Chondrocyte (in vitro differentiated cells): ENCODE data around the gene RAD51B. TPM values are rescaled to one million over a fixed set of nuclear protein-coding genes. Genes with fewer than 3 reads are reported as not detected.

Experiments
- DNase-seq: peaks from one replicate; pipeline ENCODE4 v3.0.0; 2021; ENCODE audit warnings: mixed read lengths, low spot score
- H3K27ac Mint-ChIP-seq: one replicate; pipeline ENCODE4 v1.8.0; 2021; ENCODE audit warnings: mild to moderate bottlenecking, moderate library complexity, mixed read lengths; ENCODE audit not compliant: unreplicated experiment
- H3K27me3 Mint-ChIP-seq: 2 replicates; pipeline ENCODE4 v1.8.0; 2021; ENCODE audit warnings: low read depth, mixed read lengths
- H3K36me3 Mint-ChIP-seq: 2 replicates; pipeline ENCODE4 v1.8.0; 2021; ENCODE audit warnings: low read depth, mixed read lengths
- H3K4me1 Mint-ChIP-seq: 2 replicates; pipeline ENCODE4 v1.8.0; 2021; ENCODE audit warnings: low read depth, mild to moderate bottlenecking, mixed read lengths
- H3K4me3 Mint-ChIP-seq: one replicate; pipeline ENCODE4 v1.8.0; 2021; ENCODE audit warnings: mild to moderate bottlenecking, moderate library complexity, mixed read lengths; ENCODE audit not compliant: unreplicated experiment
- H3K9me3 Mint-ChIP-seq: 2 replicates; pipeline ENCODE4 v1.8.0; 2021; ENCODE audit warnings: low read depth, mixed read lengths
- CTCF ChIP-seq: fragments of 200-600 bp; sonication (generic); IDR thresholded peaks from 2 replicates; pipeline ENCODE4 v1.5.0; 2021; ENCODE audit warnings: antibody characterized with exemption, mild to moderate bottlenecking, moderate library complexity
- total RNA-seq: library from RNA; stranded (reverse); gene quantifications from 3 replicates; pipeline ENCODE4 v1.2.1, GENCODE V29; 2021

The RAD51B gene
- total RNA-seq, 1 donor from 2014 or later: 8.2 TPM

DNA sequence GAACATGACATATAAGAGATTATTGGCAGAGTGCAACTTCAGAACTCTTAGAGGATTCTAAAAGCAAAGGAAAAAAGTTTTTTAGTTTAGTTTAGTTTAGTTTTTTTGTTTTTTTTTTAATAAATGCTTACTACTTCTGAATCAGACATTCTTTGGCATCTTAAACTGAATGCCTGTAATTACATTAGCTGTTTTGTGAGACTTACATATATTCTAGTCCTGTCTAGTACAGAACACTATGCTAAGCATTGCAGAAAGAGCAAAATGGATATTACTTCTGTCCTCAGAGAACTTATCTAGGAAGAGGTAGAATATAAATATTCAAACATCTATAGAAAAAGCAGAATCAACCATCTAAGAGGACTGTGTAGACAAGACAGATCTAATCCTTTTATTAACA, 133.2 kb downstream of the RAD51B start:
- H3K4me1 Mint-ChIP-seq: no peaks in the 10 kb centered on the region
- H3K9me3 Mint-ChIP-seq: peaks cover 17% of the 10 kb centered on the region
- H3K36me3 Mint-ChIP-seq: peaks cover 11% of the 10 kb centered on the region
- no peak overlapping the region for H3K27ac Mint-ChIP-seq
- no peaks in the 10 kb centered on the region for H3K27me3 Mint-ChIP-seq
- H3K4me3 Mint-ChIP-seq: no peak overlapping the region
- TF ChIP-seq CTCF: no peak
- DNase-seq: no peak

DNA sequence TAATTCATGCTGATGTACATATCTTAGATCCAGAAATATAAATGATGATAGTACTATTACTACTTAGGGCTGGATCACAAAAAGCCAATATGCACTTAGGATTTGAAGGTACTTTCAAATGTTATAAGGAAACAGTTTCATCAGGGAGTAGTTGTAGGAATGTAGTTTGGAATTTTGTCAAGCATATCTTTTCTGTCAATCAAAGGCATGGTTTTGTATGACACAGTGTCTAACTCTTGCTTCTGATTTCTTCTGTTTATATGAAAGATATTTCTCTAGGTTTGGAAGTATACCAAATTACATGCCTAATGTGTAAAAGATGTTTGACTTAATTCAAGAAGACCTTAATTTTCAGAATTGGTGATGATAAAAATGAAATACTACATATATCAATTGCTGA, 135.7 kb downstream of the RAD51B start:
- Mint-ChIP-seq H3K4me3 (no peak overlapping the region), H3K36me3 (peaks cover 4% of the 10 kb centered on the region), H3K9me3 (peaks cover 5% of the 10 kb centered on the region), H3K27me3 (no peaks in the 10 kb centered on the region), H3K4me1 (no peaks in the 10 kb centered on the region), H3K27ac (no peak overlapping the region)
- no peak for DNase-seq
- TF ChIP-seq CTCF: no peak

GRCh38 chr14:67957946-67958345, 138.4 kb downstream of the RAD51B start:
- no peak for DNase-seq
- H3K4me3 Mint-ChIP-seq: no peak overlapping the region
- H3K9me3 Mint-ChIP-seq: no peaks in the 10 kb centered on the region
- no peaks in the 10 kb centered on the region for H3K36me3 Mint-ChIP-seq
- no peak overlapping the region for H3K27ac Mint-ChIP-seq
- no peak for TF ChIP-seq CTCF
- H3K27me3 Mint-ChIP-seq: no peaks in the 10 kb centered on the region
- no peaks in the 10 kb centered on the region for H3K4me1 Mint-ChIP-seq

DNA sequence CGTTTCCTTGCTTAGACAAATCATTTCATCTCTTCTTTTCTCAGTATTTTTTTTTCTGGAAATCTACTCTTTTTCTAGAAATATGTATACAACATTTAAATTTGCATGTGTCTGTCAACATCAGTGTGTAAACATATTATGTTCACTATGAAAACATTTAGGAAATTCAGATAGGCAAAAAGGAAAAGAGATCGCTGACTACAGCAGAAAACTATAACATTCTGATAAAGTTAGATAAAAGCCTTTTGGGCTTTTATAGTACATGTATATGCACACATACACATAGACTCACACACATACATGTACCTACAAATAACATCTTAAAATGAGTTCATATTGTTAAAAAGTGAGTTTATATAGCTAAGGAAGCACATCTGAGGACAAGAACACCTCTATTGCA, 142.1 kb downstream of the RAD51B start:
- DNase-seq: no peak
- Mint-ChIP-seq H3K4me1 (peaks cover 8% of the 10 kb centered on the region), H3K36me3 (no peaks in the 10 kb centered on the region), H3K27ac (no peak overlapping the region), H3K4me3 (no peak overlapping the region), H3K27me3 (no peaks in the 10 kb centered on the region), H3K9me3 (no peaks in the 10 kb centered on the region)
- TF ChIP-seq CTCF: no peak

DNA sequence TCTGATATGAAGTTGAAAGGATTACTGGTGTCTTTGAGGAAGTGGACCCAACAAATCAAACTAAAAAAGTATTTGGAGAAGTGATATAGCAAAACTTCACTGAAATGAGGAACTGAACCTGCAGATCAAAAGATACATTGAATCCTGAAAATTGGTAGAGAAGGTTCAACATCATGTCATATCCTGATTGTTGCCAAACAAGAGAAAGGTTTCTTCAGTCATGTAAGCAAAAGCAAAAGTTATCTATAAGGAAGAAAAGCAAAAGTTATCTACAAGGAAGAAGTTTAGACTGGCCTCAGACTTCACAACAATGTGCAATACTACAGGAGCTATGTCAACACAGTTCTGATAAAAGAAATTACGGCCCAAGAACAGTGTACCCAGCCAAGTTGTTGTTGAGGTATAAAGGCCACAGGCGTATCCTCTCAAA, 142.7 kb downstream of the RAD51B start:
- no peak overlapping the region for H3K27ac Mint-ChIP-seq
- no peaks in the 10 kb centered on the region for H3K27me3 Mint-ChIP-seq
- H3K4me3 Mint-ChIP-seq: no peak overlapping the region

More for the DNA sequence above, 142.7 kb downstream of the RAD51B start:
- Mint-ChIP-seq H3K4me1 (peaks cover 8% of the 10 kb centered on the region), H3K36me3 (no peaks in the 10 kb centered on the region), H3K9me3 (no peaks in the 10 kb centered on the region)
- no peak for DNase-seq
- no peak for TF ChIP-seq CTCF
